HT-29 (cell line): Measurements from ENCODE around the gene RFX8. TPM values are rescaled to one million over a fixed set of nuclear protein-coding genes. Genes with fewer than 3 reads are reported as not detected.
"Not testable (repeated sequence)": the region's sequence is repeated elsewhere in the genome, so short reads cannot be mapped to it uniquely, and the experiment has no call there.

Source experiments
- DNase-seq: peaks from one replicate; pipeline ENCODE4 v3.0.0-alpha.2; 2015; ENCODE audit warnings: low spot score
- total RNA-seq: library from RNA; depleted of rRNA; stranded (reverse); fragments of >200 nt; shearing (Covaris generic); gene quantifications from 2 replicates; pipeline ENCODE4 v1.2.3, GENCODE V29; 2014; rRNA removed

RFX8 gene
- not detected in 2 replicates for total RNA-seq

DNA sequence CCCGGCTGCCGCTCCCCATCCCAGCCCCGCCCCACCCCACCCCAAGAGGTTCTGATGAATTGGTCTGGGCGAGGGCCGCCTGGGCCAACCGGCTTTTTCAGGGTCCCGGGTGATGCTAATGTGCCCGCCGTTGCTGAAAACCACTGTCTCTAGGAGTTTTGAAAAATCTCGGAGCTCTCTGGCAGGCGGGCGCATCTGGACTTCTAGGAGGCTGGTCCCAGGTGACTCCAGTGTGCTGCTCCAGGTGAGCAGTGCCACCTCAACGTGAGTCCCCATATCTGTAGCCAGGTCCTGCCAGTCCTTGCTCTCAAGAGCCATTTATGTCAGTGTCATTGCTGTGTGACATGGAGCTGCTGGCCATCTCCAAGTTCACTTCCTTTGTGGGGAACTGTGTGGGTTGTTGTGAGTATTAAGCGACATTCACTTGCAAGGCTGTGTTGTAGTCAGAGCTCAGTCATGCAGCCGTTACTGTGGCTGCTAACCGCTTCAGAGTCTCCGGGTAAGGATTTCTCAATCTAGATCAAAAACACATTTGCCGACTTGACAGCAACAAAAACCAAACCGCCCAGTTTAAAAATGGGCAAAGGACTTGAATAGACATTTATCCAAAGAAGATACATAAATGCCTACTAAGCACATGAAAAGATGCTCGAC, at the start of gene RFX8:
TSS of gene RFX8 (minus strand) at position 382 of the 654 bp plus-strand sequence. CDS start 8,264 bp downstream, outside the sequence.
- no peak for DNase-seq

GRCh38 chr2:101521487-101521886, 46.6 kb upstream of the RFX8 start:
- no peak for DNase-seq

DNA sequence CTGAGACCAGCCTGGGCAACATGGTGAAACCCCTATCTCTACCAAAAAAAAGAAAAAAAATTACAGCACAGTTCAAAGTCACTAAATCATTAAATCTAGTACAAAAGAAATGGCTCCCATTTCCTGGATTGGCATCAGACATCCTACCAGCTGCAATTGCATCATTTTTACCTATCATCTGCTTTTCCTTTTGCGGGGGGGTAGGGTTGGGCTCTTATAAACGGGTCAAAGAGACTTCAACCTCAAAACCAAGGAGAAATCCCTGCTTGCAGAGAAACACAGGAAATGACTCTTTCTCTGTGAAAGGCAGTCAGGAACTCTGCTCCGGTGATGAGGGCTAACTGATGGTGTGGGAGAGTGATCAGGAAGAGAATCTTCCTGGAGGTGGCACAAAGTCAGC, 45.3 kb upstream of the RFX8 start:
- DNase-seq: no peak

DNA sequence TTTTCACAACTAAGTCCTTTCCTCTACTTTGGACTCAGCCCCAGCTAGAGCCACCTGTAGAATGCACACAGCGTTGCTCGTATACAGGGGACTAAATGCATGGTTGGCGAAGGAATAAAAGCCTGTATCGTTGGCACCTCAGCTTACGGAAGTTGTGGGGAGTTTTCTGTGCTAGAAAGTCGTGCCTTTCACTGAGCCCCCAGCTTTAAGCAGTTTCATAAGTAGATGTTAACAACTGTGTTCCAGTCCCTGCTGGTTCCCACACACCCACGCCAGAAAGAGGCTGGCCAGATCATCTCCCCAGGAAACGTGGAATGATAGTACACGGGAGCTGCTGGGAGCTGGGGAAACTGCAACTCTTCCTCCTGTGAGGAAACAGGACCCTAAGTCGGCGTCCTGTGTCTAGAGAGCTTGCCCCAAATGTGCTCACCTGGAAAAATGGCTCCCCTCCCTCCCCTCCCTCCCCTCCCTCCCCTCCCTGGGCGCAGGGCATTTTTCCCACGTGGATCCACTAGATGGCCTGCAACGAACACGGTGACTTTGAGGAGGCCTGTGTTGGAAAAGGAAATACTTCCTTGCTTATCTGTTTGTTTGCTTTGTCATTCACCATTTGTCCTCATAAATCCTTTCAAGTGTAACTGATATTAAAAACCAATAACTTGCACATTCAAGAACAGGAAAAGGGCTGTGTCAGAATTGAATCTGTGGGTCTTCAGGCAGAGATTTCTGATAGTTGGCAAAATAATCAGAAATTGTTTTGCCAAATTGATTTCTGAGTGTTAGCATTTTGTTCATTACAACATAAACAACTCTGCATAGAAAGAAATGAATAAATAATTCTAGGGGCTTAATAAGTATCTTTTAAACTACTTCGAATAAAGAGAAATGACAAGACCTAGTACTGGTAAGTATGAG, 43.9 kb upstream of the RFX8 start:
- peak; percentile 78 for DNase-seq

- peak; percentile 12 for DNase-seq
Observed at GRCh38 chr2:101517758-101518271, 42.9 kb upstream of the RFX8 start.

DNA sequence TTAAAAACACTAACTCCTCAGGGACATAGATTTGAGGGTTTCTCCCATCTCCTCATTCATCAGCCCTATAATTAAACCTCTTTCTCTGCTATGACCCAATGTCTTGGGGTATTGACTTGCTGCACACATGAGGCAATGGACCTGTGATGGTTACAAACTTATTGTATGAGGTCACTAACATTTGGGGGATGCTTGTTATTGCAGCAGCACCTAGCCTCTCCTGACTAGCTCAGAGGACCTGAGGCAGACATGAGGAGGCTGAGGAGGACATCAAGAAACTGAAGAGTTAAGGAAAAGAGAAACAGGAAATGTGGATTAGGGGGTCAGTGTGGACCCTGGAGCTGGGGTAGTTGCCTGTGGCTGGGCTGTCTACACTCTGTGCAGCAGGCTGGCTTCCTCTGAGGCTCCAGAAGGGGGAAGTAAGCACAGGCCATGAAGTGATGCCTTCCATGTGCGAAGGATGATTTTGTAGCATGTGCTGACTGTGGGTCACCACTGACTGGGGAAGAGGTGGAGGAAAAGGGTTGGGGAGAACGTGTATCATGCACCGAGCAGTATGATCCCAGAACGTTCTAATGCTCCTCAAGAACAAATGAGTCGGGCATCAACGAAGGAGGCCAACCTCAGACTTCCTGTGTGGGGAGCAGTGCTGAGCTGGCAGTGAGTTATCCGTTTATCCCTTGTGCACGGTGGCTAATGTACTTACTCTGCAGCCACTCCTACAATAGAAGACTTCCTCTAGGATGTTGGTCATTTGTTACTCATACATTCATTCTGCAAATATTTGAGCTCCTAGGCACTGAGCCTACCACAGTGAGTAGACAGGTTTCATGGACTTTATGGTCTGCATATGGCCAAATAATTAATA, 42.1 kb upstream of the RFX8 start:
- DNase-seq: peak; percentile 33

DNA sequence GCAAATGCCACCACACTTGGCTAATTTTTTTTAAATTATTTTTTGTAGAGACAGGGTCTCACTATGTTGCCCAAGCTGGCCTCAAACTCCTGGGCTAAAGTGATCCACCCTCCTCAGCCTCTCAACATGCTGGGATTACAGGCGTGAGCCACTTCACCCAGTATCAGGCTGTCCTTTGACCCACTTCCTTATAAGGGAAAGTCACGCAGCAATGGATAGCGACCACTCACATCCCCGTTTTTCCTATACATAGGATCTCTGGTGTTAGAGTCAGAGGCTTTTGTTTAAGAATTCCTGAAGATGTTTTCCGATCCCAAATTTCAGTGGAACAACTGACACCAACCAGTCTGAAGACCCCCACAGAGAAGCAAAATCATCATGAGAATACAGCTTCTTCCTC, 41.4 kb upstream of the RFX8 start:
- no peak for DNase-seq

DNA sequence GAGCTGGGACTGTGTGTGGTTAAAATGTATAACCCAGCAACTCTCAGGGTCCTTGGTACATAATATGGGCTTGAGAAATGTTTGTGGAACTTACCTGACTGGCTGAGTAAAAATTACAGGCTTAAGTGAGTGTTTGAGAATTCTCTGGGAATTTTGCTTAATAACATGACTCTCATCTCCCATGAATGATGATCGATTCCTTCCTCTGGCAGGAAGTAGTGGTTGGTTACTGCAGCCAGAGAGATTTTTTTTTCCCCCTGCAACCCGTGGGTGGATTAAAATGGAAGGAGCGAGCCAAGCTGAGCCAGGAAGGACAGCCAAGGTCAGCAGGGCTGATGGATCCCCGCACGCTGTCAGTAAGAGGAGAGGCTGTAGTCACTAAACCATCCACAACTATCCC, 40.6 kb upstream of the RFX8 start:
- no peak for DNase-seq

GRCh38 chr2:101512993-101513392, 38.1 kb upstream of the RFX8 start:
- no peak for DNase-seq

DNA sequence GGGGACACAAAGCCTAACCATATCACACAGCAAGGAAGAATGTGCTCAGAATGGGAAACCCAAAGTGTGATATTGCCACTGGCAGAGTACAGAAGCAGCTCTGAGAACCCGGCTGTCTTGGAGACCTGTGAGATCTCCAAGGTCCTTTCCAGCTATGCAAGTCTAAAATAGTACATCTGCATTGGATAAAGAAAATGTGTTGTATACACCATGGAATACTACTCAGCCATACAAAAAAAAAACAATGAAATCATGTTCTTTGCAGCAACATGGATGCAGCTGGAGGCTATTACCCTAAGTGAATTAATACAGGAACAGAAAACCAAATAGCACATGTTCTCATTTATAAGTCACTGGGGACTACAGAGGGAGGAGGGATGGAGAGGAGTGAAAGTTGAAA, 36.5 kb upstream of the RFX8 start:
- no peak for DNase-seq

DNA sequence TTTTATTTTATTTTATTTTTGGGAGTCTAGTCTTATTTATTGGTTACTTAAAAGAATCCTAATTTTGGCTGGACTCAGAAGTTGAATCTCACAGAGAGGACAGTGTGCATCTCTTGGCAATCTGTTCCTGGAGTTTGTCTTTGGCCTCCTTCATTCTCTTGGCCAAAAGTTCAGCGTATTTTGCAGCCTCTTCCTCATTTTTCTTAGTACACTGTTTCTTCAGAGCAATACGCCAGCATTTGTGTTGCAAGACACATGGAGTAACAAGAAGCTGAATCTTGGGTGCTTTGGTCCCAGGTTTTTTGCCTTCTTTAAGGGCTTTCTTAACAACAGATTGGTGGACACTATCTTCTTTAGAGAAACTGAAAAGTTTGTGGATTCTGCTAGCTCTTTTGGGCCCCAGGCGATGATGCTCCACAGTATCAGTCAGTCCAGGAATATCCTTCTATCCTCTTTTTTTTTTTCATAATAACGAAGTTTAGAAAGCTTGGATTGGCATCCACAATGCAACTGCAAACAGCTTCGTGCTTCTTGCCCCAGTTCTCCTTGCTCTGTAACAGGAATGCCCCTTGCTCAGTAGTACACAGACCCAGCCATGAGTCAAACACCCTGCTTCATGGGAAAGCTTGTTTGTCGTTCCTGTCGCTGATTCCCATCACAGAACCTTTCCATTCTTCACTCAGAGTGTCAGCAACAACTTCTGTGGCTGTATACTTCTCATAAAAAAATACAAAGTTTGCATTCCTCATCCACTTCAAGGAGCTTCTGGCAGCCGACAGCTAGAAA, 34.8 kb upstream of the RFX8 start:
- DNase-seq: no peak

- no peak for DNase-seq
Observed at GRCh38 chr2:101508636-101509035, 33.7 kb upstream of the RFX8 start.

GRCh38 chr2:101505276-101505675, 30.4 kb upstream of the RFX8 start:
- DNase-seq: not testable (repeated sequence)

- not testable (repeated sequence) for DNase-seq
Observed at GRCh38 chr2:101504744-101505143, 29.8 kb upstream of the RFX8 start.

DNA sequence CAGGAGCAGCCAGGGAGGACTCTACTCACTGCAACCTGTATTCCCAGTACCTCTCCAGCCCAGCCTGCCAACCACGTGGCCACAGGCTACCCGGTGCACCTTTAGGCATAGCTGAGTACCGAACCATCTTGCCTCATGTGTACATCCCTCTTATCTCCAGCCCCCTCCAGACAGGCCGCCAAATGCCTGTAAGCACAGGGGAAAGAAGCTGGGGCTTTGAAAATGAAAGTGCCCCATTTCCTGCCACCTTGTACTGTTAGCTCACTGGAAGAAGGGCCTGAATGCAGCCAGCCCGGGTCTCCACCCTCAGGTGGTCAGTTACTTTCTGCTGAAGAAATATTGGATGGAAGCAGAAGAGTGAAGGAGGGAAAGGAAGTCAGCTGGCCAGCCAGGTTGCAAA, 27.2 kb upstream of the RFX8 start:
- no peak for DNase-seq

DNA sequence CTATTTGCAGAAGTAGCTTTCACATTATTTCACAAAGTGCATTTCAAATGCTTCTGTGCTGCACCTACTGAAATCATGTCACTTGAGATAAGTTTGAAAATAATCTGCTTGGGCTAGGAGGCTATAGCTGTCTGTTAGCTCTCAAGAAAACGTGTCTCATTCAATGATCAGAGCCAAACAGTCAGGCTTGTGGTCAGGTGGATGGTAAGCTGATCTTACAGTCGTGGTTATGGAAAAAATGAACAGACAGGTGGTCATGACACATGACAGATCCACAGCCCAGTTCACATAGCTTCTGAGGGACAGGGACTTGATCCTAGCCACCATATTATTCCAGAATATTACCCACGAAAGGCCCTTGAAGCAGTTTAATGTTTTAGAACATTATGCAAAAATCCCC, 26.5 kb upstream of the RFX8 start:
- no peak for DNase-seq

- no peak for DNase-seq
Observed at GRCh38 chr2:101500860-101501259, 25.9 kb upstream of the RFX8 start.

DNA sequence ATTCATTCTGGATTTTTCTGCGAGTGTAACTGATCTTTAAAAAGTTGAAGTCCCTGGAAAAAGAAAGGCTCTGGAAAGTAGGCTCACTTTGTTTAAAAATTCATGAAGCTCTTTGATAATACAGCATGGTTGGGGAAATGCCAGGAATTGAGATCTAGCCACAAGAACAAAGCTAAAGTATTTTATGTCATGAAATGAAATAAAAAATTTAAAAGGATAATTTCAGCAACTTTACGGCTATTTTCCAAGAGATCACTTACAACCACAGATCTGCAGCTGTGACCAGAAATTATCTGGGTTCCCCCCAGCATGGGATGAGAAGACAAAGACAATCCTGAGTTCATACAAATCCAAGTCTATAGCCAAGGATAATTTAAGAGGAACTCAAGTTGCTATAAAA, 25.3 kb upstream of the RFX8 start:
- no peak for DNase-seq

GRCh38 chr2:101496279-101496678, 21.4 kb upstream of the RFX8 start:
- DNase-seq: no peak

DNA sequence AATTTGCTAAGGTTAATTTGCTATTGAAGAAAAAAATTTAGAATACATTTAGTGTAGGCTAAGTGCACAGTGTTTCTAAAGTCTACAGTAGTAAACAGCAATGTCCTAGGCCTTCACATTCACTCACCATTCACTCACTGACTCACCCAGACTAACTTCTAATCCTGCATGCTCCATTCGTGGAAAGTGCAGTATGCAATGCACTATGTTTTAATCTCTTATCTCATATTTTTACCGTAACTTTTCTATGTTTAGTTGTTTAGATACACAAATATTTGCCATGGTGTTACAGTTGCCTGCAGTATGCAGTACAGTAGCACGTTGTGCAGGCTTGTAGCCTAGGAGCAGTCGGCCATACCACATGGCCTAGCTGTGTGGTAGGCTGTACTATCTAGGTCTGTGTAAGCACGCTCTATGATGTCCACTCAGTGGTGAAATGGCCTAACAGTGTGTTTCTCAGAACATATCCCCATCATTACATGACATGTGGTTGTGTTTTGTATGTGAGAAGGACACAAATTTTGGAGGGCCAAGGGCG, 18.1 kb upstream of the RFX8 start:
- DNase-seq: no peak

GRCh38 chr2:101486994-101487393, 12.1 kb upstream of the RFX8 start:
- no peak for DNase-seq
